Activated CD8-positive, alpha-beta memory T cell treated with anti-CD3 and anti-CD28 coated beads for 36 hours (primary cell): Measurements from ENCODE around the gene TC2N. TPM values are rescaled to one million over a fixed set of nuclear protein-coding genes. Genes with fewer than 3 reads are reported as not detected.
"Not testable (repeated sequence)": the region's sequence is repeated elsewhere in the genome, so short reads cannot be mapped to it uniquely, and the experiment has no call there.

Experiments
- CTCF ChIA-PET: fragments of 350-600 bp; sonication (Branson Sonifier 250); formaldehyde crosslinking; loops from one replicate; lab custom pipeline; 2021; ENCODE audit warnings: antibody characterized with exemption; lab: Charles Lee
- POLR2A ChIA-PET: fragments of 350-600 bp; sonication (Branson Sonifier 250); formaldehyde crosslinking; loops from one replicate; lab custom pipeline; 2021; ENCODE audit warnings: antibody characterized with exemption; lab: Charles Lee
- total RNA-seq, 2 experiments: library from RNA; stranded (reverse); gene quantifications; one replicate each; pipeline ENCODE4 v1.2.3, GENCODE V29; 2021

The TC2N gene
- total RNA-seq, 2 experiments from 2014 or later = 14.6 to 18.5 TPM

- CTCF ChIA-PET = no interaction called here
- POLR2A ChIA-PET = no interaction called here
Measured at GRCh38 chr14:91750634-91751198, 116.6 kb downstream of the TC2N start.

- CTCF ChIA-PET = no interaction called here
Measured at GRCh38 chr14:91749868-91750267, 117.5 kb downstream of the TC2N start.

GRCh38 chr14:91748049-91748448, 119.3 kb downstream of the TC2N start:
- POLR2A ChIA-PET = no interaction called here
- CTCF ChIA-PET = no interaction called here

More at GRCh38 chr14:91749868-91750267, 117.5 kb downstream of the TC2N start:
- POLR2A ChIA-PET = no interaction called here

- CTCF ChIA-PET = no interaction called here
- POLR2A ChIA-PET = no interaction called here
Measured at GRCh38 chr14:91745344-91745743, 122.0 kb downstream of the TC2N start.

GRCh38 chr14:91744068-91744480, 123.3 kb downstream of the TC2N start:
- POLR2A ChIA-PET = no interaction called here

GRCh38 chr14:91743305-91743653, 124.1 kb downstream of the TC2N start:
- ChIA-PET CTCF (no interaction called here), POLR2A (no interaction called here)

More at GRCh38 chr14:91744068-91744480, 123.3 kb downstream of the TC2N start:
- CTCF ChIA-PET = no interaction called here

GRCh38 chr14:91742621-91743304, 124.6 kb downstream of the TC2N start:
- ChIA-PET POLR2A (no interaction called here), CTCF (no interaction called here)

- POLR2A ChIA-PET, CTCF ChIA-PET: not testable (repeated sequence)
Measured at GRCh38 chr14:91739867-91740266, 127.5 kb downstream of the TC2N start.

GRCh38 chr14:91737619-91738018, 129.7 kb downstream of the TC2N start:
- ChIA-PET CTCF (no interaction called here), POLR2A (no interaction called here)

- POLR2A ChIA-PET = no interaction called here
Measured at GRCh38 chr14:91732859-91733477, 134.4 kb downstream of the TC2N start.

GRCh38 chr14:91732439-91732838, 134.9 kb downstream of the TC2N start:
- ChIA-PET POLR2A (no interaction called here), CTCF (no interaction called here)

More at GRCh38 chr14:91732859-91733477, 134.4 kb downstream of the TC2N start:
- CTCF ChIA-PET = no interaction called here

GRCh38 chr14:91731986-91732385, 135.3 kb downstream of the TC2N start, which contains the start of gene CATSPERB:
TSS of gene CATSPERB (minus strand) at chr14:91732086. CDS start at chr14:91729479, 2,607 bp downstream.
- POLR2A ChIA-PET = no interaction called here
- CTCF ChIA-PET = no interaction called here

- ChIA-PET CTCF (no interaction called here), POLR2A (no interaction called here)
Measured at GRCh38 chr14:91731018-91731417, 136.3 kb downstream of the TC2N start.

GRCh38 chr14:91729756-91730155, 137.6 kb downstream of the TC2N start:
- ChIA-PET POLR2A (no interaction called here), CTCF (no interaction called here)

Other genes with a start within 250 kb of the TC2N start
- not detected for gene CATSPERB, start 135.4 kb downstream of the TC2N start, total RNA-seq
- under 1 TPM; 0.51 to 0.84 TPM for gene FBLN5, start 80.2 kb upstream of the TC2N start, total RNA-seq
- gene TRIP11, start 172.5 kb upstream of the TC2N start, total RNA-seq = 10 to 100 TPM; 43.9 to 44.4 TPM
- 10 to 100 TPM; 28.6 to 32.8 TPM for gene ATXN3, start 239.0 kb upstream of the TC2N start, total RNA-seq